SHP77 (cell line): ENCODE data around the gene GPR150.
"Not testable (repeated sequence)": the region's sequence is repeated elsewhere in the genome, so short reads cannot be mapped to it uniquely, and the experiment has no call there.

ENCODE experiments used
- DNase-seq, 2 experiments: peaks; one replicate each; lab custom pipeline; 2025; lab: John Stamatoyannopoulos, UW

The GPR150 gene

DNA sequence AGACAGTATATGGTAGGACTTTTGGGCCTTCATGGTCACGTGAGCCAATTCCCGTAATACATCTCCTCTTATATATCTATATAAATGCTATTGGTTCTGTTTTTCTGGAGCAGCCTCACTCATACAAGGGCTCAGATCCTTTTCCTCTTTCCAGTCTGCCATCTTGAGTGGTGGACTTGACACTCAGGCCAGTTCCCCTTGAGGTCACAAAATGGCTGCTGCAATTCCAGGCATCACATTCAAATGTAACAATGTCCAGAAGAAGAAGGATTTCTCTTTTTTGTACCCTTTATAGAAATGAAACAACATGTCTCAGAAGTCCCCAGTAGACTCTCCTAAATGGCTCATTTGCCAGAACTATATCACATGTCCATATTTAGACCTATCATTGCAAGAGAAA is 4.5 kb downstream of the GPR150 start:
- no peak for DNase-seq

DNA sequence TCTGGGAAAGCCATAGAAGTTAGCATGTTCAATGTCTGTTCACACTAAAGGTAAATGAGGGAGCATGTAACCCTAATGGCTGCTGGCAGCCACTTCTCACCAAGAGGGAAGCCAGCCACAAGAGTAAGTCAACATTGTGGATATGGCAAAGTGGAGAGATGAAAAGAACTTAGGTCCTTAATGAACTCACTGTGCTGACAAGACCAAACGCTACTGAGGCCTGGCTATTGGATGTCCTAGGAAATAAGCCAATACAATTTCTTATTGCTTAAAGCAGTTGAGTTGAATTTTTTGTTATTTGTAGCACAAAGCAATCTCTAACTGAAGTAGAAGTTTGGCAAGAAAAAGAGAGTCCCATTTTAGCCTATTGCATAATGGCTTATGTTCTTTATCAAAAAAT is 6.8 kb downstream of the GPR150 start:
- no peak for DNase-seq

DNA sequence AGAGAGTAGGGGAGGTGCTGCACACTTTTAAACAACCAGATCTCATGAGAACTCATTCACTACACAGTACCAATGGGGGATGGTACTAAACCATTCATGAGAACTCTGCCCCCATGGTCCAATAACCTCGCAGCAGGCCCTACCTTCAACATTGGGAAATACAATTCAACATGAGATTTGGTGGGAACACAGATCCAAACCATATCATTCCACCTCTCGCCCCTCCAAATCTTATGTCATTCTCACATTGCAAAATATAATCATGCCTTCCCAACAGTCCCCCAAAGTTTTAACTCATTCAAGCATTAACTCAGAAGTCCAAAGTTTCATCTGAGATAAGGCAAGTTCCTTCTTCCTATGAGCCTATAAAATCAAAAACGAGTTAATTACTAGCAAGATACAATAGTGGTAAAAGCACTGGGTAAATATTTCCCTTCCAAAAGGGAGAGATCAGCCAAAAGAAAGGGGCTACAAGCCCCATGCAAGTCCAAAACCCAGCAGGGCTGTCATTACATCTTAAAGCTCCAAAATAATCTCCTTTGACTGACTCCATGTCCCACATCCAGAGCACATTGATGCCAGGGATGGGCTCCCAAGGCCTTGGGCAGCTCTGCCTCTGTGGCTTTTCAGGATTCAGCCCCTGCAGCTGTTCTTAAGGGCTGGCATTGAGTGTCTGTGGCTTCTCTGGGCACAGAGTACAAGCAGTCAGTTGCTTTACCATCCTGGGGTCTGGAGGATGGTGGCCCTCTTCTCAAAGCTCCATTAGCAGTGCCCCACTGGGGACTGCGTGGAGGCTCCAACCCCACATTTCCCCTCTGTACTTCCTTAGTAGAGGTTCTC is 8.3 kb downstream of the GPR150 start:
- no peak for DNase-seq

DNA sequence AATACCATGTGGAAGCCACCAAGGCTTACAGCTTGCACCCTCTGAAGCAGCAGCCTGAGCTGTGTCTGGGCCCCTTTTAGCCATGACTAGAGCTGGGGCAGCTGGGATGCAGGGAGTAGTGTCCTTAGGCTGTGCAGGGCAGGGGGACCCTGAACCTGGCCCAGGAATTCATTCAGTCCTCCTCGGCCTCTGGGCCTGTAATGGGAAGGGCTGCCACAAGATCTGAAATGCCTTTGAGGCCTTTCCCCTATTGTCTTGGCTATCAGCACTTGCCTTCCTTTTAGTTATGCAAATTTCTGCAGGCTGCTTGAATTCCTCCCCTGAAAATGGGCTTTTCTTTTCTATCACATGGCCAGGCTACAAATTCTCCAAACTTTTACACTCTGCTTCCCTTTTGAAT is 9.0 kb downstream of the GPR150 start:
- DNase-seq, result no peak

DNA sequence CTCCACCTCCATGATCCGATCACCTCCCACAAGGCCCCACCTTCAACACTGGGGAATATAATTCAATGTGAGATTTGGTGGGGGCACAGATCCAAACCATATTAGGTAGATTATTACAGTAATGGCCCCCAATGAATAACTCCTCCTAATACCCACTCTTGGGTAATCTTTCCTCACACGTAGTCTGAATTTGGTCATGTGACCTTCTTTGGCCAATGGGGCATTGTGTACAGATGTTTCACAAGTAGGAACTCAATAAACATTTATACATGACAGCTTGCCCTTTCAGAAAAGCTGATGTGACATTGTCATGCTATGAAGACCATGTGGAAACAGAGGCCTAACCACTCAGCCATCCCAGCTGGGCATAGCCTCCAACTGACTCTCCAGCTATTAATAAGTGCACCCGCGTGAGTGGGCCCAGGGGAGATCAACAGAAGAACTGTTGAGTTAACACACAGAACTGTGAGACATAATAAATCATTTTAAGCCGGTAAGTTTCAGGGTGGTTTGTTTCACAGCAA is 10.6 kb downstream of the GPR150 start:
- DNase-seq, result no peak

DNA sequence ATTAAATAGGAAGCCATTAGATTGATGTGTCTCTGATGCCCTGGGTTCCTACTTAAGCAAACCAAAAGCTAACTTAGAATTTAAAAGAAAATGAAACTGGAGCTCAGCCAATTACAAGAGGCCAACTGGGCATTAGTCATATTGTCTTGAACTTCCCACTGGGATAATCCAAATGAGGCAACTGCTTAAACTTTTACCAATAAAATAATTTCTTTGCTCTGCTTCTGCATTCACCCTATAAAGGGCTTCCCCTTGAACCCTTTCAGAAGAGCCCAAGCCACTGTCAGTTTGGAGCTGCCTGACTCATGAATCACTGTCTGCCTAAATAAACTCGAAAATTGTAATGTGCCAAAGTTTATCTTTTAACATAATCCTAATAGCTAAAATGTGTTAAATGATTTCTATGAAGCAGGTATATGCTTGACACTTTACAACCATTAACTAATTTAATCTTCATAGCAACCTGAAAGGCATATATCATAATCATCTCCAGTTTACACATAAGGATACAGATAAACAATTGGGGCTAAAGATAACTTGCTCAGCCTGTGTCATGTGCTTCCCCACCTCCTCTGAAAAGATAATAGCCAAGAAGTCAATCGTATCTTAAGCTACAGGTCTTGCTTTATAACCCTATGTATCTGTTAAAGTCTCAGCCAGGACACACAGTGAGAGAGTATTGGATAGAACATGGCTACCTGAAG is 11.5 kb downstream of the GPR150 start:
- no peak for DNase-seq

DNA sequence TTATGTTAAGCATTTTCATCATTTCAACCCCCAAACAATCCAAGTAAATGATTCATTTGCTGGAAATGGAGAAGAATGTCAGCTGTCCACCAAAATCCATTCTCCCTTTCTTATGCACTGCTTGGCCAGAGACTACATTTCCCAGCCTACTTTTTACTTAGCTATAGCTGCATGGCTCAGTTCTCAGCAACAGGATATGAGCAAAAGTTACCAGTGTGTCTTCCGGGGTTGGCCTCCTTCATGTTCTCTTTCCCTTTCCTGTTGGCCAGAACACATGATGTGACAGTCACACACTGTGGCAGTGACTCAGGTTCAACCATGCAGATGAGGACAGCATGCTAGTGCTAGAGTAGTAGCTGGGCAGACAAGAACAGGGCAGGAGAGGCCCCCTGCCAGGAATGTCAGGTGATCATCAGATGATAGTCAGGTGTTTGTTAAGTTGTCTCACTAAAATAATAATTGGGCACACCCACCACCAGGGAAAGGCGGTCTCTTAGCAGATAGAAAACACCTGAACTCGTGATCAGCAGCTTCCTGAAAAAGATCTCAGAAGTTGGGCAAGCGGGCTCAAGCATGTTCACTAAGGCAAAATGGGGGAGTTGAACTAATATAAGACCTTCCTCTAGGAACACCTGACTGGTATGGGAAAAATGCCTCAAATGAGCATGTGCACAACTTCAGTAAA is 12.2 kb downstream of the GPR150 start:
- no peak for DNase-seq

DNA sequence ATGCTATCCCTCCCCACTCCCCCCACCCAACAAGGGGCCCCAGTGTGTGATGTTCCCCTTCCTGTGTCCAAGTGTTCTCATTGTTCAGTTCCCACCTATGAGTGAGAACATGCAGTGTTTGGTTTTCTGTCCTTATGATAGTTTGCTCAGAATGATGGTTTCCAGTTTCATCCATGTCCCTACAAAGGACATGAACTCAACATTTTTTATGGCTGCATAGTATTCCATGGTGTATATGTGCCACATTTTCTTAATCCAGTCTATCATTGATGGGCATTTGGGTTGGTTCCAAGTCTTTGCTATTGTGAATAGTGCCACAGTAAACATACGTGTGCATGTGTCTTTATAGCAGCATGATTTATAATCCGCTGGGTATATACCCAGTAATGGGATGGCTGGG is 13.1 kb downstream of the GPR150 start:
- DNase-seq, result not testable (repeated sequence)

DNA sequence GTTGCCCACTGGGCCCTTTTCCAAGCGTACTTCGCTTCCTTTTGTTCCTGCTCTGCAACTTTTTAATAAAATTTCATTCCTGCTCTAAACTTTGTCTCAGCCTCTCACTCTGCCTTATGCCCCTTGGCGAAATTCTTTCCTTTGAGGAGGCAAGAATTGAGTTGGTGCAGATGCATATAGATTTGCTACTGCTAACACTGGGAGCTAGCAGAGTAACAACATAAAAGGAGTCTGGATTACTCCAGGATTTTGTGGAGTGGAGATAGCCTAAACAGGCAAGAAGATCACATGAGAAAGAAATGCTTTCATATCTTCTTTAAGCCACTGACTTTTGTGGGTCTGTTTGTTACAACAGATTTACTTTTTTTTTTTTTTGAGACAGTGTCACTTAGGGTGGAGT is 13.8 kb downstream of the GPR150 start:
- DNase-seq, result no peak

DNA sequence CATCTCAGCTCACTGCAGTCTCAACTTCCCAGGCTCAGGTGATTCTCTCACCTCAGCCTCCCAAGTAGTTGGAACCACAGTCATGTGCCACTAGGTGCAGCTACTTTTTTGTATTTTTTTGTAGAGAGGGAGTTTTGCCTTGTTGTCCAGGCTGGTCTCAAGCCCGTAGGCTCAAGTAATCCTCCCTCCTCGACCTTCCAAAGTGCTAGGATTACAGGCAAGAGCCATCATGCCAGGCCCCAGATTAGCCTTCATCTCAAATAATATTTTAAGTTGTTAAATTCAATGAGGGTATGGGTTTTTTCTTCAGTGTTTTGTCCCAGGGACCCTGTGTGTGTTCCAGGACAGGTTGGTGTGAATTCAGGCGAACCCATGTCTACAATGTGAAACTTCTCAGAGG is 14.2 kb downstream of the GPR150 start:
- no peak for DNase-seq

DNA sequence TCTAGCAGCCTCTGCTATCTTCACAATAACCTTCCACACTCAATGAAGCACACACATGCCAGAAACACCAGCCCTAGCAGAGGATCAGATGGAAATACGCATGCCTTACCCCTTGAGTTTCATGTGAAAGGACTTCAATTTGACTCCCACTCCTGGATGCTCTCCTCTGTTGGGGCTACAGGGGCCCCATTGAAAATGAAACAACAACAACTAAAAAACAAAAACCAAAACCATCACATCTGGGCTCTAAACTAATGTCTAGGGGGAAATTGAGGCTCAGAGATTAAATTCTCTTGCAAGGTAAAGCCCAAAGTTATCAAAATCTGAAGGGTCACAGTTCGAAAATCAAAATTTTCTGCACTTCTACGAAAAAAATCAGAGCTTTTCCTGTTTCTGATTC is 18.7 kb downstream of the GPR150 start:
- DNase-seq, result no peak

DNA sequence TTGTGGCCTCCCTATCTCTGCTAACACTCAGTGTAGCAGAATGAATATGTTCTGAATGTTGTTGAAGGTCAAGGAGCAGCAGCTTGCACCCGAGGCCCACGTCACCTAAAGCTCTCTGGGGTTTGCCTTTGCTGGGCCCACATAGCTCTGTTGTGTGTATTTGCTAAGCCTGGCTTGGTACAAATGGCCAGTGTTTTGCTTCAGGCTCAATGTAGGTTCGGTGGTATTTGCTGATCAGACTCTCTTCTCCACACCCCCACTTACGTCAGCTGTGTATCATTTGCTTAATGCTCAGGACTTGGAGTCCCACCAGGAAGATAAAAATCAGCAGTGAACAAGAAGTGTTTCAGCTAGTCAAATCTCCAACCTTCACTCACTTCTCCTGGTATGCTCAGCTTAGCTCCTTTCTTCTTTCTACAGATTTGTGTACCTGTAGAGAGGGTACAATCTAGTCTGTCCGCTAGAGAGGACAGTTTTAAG is 21.9 kb downstream of the GPR150 start:
- no peak for DNase-seq

DNA sequence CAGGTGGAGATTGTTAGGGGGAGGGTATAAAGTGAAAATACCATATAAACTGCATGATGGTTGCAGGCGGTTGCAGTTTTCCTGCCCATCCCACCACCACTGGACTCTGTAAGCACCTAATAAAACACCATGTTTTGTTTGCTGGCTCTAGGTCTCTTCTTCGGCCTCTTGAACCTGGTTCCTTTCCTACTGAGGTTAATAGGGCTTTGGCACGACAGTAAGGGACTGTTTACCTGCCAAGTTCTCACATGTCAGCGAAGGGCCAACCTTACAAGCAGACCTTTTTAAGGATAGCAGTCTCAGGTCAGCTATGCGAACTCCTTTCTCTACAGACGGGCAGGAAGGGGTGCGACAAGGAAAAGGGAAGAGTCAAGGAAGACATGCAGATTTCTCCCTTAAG is 23.3 kb downstream of the GPR150 start:
- no peak for DNase-seq

DNA sequence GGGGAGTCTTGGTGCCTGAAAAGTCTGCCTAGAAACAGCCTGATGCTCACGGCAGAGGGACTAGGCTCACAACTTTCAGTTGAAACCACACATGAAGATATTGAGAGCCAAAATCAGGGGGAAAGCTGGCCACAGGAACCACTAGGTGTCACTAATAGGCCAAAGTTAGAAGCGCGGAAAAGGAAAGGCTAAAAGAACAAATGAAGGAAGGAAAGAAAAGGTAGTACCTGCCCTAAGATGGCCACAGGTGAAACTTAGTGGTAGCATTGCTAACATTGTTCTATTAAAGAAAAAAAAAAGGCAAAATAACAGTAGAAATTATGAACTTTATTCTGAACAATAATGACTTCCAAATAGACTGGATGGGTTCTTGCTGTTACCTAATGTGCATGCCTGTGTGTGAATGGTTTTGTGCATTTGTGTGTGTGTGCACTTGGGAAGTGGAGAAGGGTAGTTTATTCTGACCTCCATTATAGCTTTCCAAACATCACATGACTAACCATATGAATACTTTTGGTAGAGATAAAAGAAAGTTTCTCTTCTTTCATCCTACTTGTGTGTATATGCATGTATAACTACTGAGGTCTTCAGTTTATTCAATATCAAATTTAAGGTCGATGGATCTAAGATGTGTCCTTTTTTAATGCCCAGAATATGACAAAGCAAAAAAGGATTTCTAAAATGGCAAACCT is 24.6 kb downstream of the GPR150 start:
- peak; percentile 59 to 67 for DNase-seq

DNA sequence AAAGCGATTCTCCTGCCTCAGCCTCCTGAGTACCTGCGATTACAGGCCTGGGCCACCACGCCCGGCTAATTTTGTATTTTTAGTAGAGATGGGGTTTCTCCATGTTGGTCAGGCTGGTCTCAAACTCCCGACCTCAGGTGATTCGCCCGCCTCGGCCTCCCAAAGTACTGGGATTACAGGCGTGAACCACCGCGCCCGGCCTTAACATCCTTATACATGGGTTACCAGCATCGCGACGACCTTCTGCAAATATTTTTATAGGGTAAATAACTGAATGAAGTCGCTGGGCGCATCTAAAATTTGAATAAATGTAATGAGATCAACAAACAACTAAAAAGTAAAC is 26.3 kb downstream of the GPR150 start:
- DNase-seq, result not testable (repeated sequence)

DNA sequence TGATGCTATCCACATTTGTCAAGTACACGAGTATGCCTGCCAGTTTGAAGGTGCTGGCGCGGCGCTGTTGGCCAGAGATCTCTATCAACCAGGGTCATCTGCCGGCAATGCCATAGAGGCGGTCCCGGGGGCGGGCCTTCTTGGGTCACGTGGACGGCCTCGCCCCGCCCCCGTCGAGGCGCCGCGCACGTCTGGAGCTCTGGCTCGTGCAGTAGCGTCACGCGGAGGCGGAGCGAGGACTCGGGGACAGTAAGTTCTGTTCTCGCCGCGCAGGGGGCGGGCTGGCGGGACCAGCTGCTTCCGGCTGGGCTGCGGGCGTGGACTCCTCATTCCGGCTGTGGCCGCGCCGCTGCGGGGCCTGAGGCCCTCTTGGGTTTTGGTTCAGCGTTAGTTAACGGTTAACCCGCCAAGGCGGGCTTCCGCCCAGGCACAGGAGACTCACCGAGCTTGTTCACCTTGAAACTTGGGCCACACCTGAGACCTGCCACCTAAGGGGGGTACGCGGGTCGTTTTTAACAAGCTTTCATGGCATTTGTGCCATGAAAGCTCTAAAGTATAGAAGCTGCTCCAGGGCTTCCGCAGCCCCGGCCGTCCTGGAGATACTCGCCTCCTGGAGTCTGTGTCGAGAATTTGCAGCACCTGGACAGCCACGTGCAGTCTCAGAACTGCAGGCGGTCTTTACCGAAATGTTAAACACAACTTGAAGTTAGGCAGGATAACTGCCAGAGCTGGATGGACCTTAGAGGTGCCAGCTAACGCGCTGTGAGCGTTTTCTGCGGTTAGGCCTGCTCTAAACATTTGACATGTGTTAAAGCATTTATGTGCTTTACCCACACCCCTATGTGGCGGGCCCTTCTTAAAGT is 26.9 kb downstream of the GPR150 start, which contains the start of gene RFESD:
RFESD (plus strand) TSS at position 209 of the 863 bp plus-strand sequence. CDS start 5,495 bp downstream, outside the sequence.
- peak; percentile 96 to 99 for DNase-seq

DNA sequence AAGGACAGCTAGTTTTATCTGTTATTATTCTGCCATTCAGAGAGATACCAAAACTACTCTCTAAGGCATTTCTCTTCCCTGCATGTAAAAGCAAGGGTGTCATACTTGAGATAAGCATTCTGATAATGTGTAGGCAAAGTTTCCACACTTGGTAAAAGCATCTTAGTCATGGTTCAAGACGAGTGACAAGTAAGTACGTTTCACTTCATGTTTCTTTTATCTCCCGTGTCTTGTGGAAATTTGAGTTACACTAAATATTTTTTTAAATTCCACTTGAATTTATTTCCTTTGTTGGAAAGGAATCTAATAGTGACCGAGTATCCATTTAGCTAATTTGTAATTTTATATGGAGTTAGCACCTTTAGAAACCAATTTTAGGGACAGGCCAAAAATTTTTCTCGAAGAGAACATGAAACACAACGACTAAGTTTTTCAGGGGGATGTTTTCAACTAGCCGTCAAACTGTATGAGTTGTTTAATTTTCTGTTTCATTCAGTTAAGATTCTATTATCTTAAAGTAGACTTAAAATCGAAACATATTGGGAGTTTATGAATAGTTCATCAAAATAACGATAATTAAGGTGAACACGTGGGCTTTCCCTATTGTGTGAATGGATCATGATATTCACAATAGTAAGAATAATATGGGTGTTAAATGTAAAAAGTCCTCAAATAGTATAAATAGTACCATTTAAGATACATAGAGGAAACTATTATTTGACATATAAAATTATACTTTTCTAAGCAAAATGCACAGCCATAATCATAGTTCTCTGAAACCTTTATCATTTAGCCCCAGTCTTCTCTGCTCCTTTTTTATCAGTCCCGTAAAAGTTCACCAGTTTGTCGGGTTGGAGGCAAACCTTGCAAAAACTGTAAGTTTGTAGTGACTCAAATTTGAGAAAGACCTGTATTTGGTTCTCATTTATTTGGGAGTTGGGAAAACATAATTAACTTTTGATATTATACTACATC is 28.3 kb downstream of the GPR150 start:
- no peak for DNase-seq

DNA sequence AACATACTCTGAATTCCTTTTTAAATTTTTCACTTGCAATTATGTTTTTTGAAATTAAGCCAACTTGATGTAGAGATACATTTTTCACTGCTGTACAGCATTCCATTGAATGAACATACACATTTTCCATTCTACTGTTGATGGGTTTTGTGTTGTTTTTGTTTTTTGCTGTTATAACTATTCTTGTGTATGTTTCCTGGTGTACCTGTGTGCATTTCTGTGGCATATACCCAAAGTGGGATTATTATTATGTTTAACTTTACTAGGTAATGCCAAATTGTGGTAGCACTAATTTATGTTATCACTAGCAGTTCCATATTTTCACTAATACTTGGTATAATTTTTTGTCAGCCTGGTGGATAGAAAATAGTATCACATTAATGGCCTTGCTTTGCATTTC is 29.4 kb downstream of the GPR150 start:
- DNase-seq, result no peak

DNA sequence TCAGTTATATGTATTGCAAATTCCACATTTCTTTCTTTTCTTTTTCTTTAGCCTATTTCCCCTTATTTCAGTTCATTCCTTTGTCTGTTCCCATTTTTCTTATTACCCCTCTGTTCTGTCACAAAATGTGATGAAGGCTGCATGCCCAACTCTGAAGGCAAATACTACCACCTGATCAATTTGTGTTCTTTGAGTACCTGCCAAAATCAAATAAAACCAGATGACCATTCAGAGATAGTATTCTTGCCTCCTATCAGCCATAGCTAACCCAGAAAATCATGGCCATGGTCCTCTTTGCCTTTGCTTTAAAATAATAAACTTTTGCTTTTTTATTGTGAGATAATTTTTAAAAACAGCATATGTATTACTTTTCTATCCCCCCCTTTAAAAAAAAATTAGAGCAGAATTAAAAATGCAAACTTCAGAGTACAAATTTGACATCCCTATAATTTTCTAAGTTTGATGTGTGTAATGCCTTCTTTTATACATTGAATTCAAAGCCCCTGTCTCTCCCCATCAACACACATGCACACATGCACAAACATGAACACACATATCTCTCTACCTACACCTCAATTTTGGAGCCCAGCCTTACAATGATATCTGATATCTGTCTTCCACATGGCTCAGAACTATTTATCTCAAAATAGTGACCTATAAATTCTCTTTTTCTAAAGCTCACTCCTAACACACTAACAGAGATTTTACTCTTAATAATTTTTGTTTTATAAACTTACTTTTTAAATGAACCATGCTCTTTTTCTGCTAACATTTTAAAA is 30.1 kb downstream of the GPR150 start:
- no peak for DNase-seq
